ENCODE measurements around the gene TMEM163.

- no peak for TF ChIP-seq CTCF (IDR thresholded peaks at IDR 0.05; ENCODE audit: poor library complexity, severe bottlenecking)
- no peak for TF ChIP-seq RAD21 (conservative IDR thresholded peaks at IDR 0.05)
- TF ChIP-seq MXI1 (conservative IDR thresholded peaks at IDR 0.05; ENCODE audit: poor library complexity, severe bottlenecking) = no peak
- no peak for TF ChIP-seq TAF1 (IDR thresholded peaks at IDR 0.05; ENCODE audit: low read depth)
- no peak for TF ChIP-seq POLR2AphosphoS5 (IDR thresholded peaks at IDR 0.05)
- TF ChIP-seq EP300 (conservative IDR thresholded peaks at IDR 0.05; ENCODE audit: poor library complexity, severe bottlenecking) = no peak
- no peak for TF ChIP-seq SMC3 (conservative IDR thresholded peaks at IDR 0.05; ENCODE audit: poor library complexity)
Measured at GRCh38 chr2:134636714-134637113, 82.1 kb downstream of the TMEM163 start.
